Dermis blood vessel endothelial cell (primary cell): ENCODE measurements around the gene TECTB. TPM values are rescaled to one million over a fixed set of nuclear protein-coding genes. Genes with fewer than 3 reads are reported as not detected.
A peak's percentile ranks its signal among the peaks of the same experiment; 100 is the strongest.

Experiments
- DNase-seq: peaks from one replicate; pipeline ENCODE4 v3.0.0; 2010
- total RNA-seq: library from RNA; depleted of rRNA; stranded (reverse); fragments of >200 nt; gene quantifications from 2 replicates; pipeline ENCODE4 v1.2.3, GENCODE V29; 2014

TECTB gene
- total RNA-seq, 1 donor from 2014 or later = not detected

- DNase-seq = no peak
These were observed 7.5 kb upstream of the TECTB start for GRCh38 chr10:112275512-112276245.

- no peak for DNase-seq
These were observed 4.3 kb upstream of the TECTB start for GRCh38 chr10:112278871-112279270.

- no peak for DNase-seq
These were observed 3.8 kb upstream of the TECTB start for GRCh38 chr10:112279433-112279832.

GRCh38 chr10:112280205-112280921 is 2.8 kb upstream of the TECTB start:
- no peak for DNase-seq

- no peak for DNase-seq
These were observed 1.1 kb upstream of the TECTB start for GRCh38 chr10:112282086-112282485.

- no peak for DNase-seq
These were observed 3.9 kb downstream of the TECTB start for GRCh38 chr10:112286837-112287818.

- no peak for DNase-seq
These were observed 4.6 kb downstream of the TECTB start for GRCh38 chr10:112287844-112288243.

GRCh38 chr10:112288486-112288885 is 5.3 kb downstream of the TECTB start:
- DNase-seq = no peak

- DNase-seq = no peak
These were observed 6.3 kb downstream of the TECTB start for GRCh38 chr10:112289373-112290053.

GRCh38 chr10:112290054-112290373 is 6.8 kb downstream of the TECTB start:
- DNase-seq = no peak

GRCh38 chr10:112294169-112294568 is 11.0 kb downstream of the TECTB start:
- no peak for DNase-seq

- no peak for DNase-seq
These were observed 12.9 kb downstream of the TECTB start for GRCh38 chr10:112295853-112296830.

- no peak for DNase-seq
These were observed 13.7 kb downstream of the TECTB start for GRCh38 chr10:112296908-112297331.

- no peak for DNase-seq
These were observed 15.4 kb downstream of the TECTB start for GRCh38 chr10:112298581-112298980.

GRCh38 chr10:112299456-112299855 is 16.3 kb downstream of the TECTB start:
- no peak for DNase-seq

- DNase-seq = no peak
These were observed 19.1 kb downstream of the TECTB start for GRCh38 chr10:112302335-112302734.

- no peak for DNase-seq
These were observed 20.3 kb downstream of the TECTB start for GRCh38 chr10:112303528-112303927.

GRCh38 chr10:112304267-112304859 is 21.2 kb downstream of the TECTB start:
- DNase-seq = no peak

GRCh38 chr10:112307358-112308124 is 24.3 kb downstream of the TECTB start:
- DNase-seq = peak; percentile 60

- DNase-seq = no peak
These were observed 24.9 kb downstream of the TECTB start for GRCh38 chr10:112308125-112308502.
